Caco-2 (cell line): Measurements from ENCODE around the gene KRT1. TPM values are rescaled to one million over a fixed set of nuclear protein-coding genes. Genes with fewer than 3 reads are reported as not detected.

Experiments
- BruUV-seq: library from RNA; stranded (reverse); fragments of 400-500 nt; replicated peaks from 2 replicates; lab custom pipeline; 2021; lab: Mats Ljungman, UMichigan
- CTCF ChIA-PET: fragments of 300-600 bp; sonication (Branson Sonifier 250); formaldehyde crosslinking; loops from one replicate; lab custom pipeline; 2022; ENCODE audit warnings: antibody characterized with exemption; lab: Charles Lee
- POLR2A ChIA-PET: fragments of 300-600 bp; sonication (Branson Sonifier 250); formaldehyde crosslinking; loops from one replicate; lab custom pipeline; 2022; ENCODE audit warnings: antibody characterized with exemption; lab: Charles Lee
- DNase-seq, 2 experiments: peaks; one replicate each; pipeline versions ENCODE4 v3.0.0 to v3.0.0-alpha.2; 2020 to 2022
- H3K27me3 ChIP-seq: replicated peaks from 2 replicates; pipeline ENCODE4 v1.6.0; 2011; ENCODE audit warnings: low read length; ENCODE audit not compliant: control insufficient read depth, insufficient read depth
- H3K36me3 ChIP-seq: 2 replicates; pipeline ENCODE4 v1.5.1; 2011; ENCODE audit warnings: low read length; ENCODE audit not compliant: control insufficient read depth, insufficient read depth
- H3K4me1 ChIP-seq: fragments of 250-450 bp; sonication (Bioruptor Pico); 2 replicates; pipeline ENCODE4 v1.5.1; 2020; ENCODE audit warnings: mild to moderate bottlenecking
- H3K4me3 ChIP-seq: 2 replicates; pipeline ENCODE4 v1.5.1; 2011; ENCODE audit warnings: low read depth, mild to moderate bottlenecking, control low read depth, low read length
- H3K9me3 ChIP-seq: fragments of 250-450 bp; sonication (Bioruptor Pico); 2 replicates; pipeline ENCODE4 v1.5.1; 2020; ENCODE audit warnings: mild to moderate bottlenecking, moderate library complexity
- H3K27ac Mint-ChIP-seq: one replicate; pipeline ENCODE4 v1.8.0; 2022; ENCODE audit warnings: mixed read lengths; ENCODE audit not compliant: unreplicated experiment
- H3K27me3 Mint-ChIP-seq: one replicate; pipeline ENCODE4 v1.8.0; 2022; ENCODE audit warnings: mixed read lengths; ENCODE audit not compliant: insufficient read depth, unreplicated experiment
- H3K36me3 Mint-ChIP-seq: one replicate; pipeline ENCODE4 v1.8.0; 2022; ENCODE audit warnings: mild to moderate bottlenecking, mixed read lengths; ENCODE audit not compliant: insufficient read depth, unreplicated experiment
- H3K4me1 Mint-ChIP-seq: one replicate; pipeline ENCODE4 v1.8.0; 2022; ENCODE audit warnings: low read depth, mixed read lengths; ENCODE audit not compliant: unreplicated experiment
- H3K4me3 Mint-ChIP-seq: one replicate; pipeline ENCODE4 v1.8.0; 2022; ENCODE audit warnings: mild to moderate bottlenecking, moderate library complexity, mixed read lengths; ENCODE audit not compliant: unreplicated experiment
- H3K9me3 Mint-ChIP-seq: one replicate; pipeline ENCODE4 v1.8.0; 2022; ENCODE audit warnings: mixed read lengths; ENCODE audit not compliant: unreplicated experiment
- intact Hi-C: fragments of 100-400 bp; cut with micrococcal nuclease; formaldehyde crosslinking; loops from one replicate; pipeline ENCODE4 v1.10.0; 2022; ENCODE audit not compliant: unreplicated experiment
- total RNA-seq: library from RNA; stranded (reverse); gene quantifications from 2 replicates; pipeline ENCODE4 v1.2.3, GENCODE V29; 2022
- TF ChIP-seq, protein P1 (sequence below), 2 experiments: fragments of 200-600 bp in 1 of 2; IDR thresholded peaks; 1 replicate in 1 of 2; 2 replicates in 1 of 2; pipeline versions ENCODE4 v1.5.1 to v1.8.0; 2011 to 2022; ENCODE audit warnings: antibody characterized with exemption in 1 of 2, control low read depth in 1 of 2, inconsistent platforms in 1 of 2, low read depth in 1 of 2, low read length in 1 of 2, mild to moderate bottlenecking in 1 of 2, moderate library complexity in 1 of 2; ENCODE audit not compliant: insufficient read depth in 1 of 2, severe bottlenecking in 1 of 2, unreplicated experiment in 1 of 2

Gene KRT1
- total RNA-seq, 1 experiment from 2014 or later, result 0.20 TPM

DNA sequence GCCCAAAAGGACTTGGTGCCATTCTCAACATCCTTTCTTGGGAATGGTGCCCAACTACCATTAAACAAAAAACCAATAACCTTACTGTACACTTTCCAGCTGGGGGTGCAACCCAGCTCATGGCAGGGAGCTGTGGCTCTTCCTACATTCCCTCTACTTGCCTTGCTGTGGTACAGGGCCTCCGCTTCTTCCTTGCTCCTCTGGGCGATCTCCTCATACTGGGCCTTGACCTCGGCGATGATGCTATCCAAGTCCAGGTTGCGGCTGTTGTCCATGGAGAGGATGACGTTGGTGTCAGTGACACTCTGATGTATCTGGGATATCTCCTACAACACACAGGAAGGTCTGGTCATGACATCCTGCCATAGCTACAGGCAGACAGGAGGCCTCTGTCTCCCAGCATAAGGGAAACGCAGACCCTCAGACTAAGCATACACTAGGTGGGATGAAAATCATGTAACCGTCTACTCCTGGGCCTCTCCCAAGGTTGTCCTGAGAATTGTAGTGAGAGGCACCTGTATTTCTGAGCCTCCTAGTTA, 32.1 kb downstream of the KRT1 start:
- Mint-ChIP-seq H3K36me3 (no peaks in the 10 kb centered on the region), H3K4me3 (no peak overlapping the region), H3K27me3 (peaks cover 30% of the 10 kb centered on the region), H3K9me3 (no peaks in the 10 kb centered on the region), H3K27ac (no peak overlapping the region), H3K4me1 (no peaks in the 10 kb centered on the region)
- DNase-seq, result no peak
- no peak overlapping the region for H3K4me3 ChIP-seq
- H3K9me3 ChIP-seq, result no peaks in the 10 kb centered on the region
- H3K4me1 ChIP-seq, result no peaks in the 10 kb centered on the region
- intact Hi-C loops, result no loop called here
- TF ChIP-seq, protein P1, sequence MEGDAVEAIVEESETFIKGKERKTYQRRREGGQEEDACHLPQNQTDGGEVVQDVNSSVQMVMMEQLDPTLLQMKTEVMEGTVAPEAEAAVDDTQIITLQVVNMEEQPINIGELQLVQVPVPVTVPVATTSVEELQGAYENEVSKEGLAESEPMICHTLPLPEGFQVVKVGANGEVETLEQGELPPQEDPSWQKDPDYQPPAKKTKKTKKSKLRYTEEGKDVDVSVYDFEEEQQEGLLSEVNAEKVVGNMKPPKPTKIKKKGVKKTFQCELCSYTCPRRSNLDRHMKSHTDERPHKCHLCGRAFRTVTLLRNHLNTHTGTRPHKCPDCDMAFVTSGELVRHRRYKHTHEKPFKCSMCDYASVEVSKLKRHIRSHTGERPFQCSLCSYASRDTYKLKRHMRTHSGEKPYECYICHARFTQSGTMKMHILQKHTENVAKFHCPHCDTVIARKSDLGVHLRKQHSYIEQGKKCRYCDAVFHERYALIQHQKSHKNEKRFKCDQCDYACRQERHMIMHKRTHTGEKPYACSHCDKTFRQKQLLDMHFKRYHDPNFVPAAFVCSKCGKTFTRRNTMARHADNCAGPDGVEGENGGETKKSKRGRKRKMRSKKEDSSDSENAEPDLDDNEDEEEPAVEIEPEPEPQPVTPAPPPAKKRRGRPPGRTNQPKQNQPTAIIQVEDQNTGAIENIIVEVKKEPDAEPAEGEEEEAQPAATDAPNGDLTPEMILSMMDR (IDR thresholded peaks at IDR 0.05; ENCODE audit: insufficient read depth in 1 of 2, low read depth in 1 of 2, low read length in 1 of 2, severe bottlenecking in 1 of 2, unreplicated experiment in 1 of 2), result no peak
- no TSS peak for BruUV-seq
- H3K36me3 ChIP-seq, result no peaks in the 10 kb centered on the region
- CTCF ChIA-PET, result no interaction called here
- POLR2A ChIA-PET, result no interaction called here
- no peaks in the 10 kb centered on the region; the same call in 1 of the 2 replicates for H3K27me3 ChIP-seq

DNA sequence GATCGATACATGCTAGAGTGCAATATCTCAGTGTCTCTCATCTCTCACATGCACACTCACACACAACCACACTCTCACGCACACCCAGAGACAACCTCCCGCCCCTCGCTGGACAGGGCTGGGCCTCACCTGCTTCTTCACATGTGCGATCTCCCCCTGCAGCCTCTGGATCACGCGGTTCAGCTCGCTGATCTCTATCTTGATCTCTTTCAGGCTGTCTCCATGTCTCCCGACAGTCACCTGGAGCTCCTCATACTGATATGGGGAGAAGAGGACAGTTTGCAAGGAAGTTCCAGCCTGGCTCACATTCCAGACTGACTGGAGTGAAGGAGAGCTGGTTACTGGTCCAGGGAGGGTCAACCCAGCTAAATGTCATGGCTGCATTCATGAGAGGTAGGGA, 32.6 kb downstream of the KRT1 start:
- Histone ChIP-seq H3K36me3 (no peaks in the 10 kb centered on the region), H3K4me3 (no peak overlapping the region), H3K4me1 (no peaks in the 10 kb centered on the region), H3K9me3 (no peaks in the 10 kb centered on the region), H3K27me3 (no peaks in the 10 kb centered on the region; the same call in 1 of the 2 replicates)
- TF ChIP-seq, protein P1 (IDR thresholded peaks at IDR 0.05; ENCODE audit: insufficient read depth in 1 of 2, low read depth in 1 of 2, low read length in 1 of 2, severe bottlenecking in 1 of 2, unreplicated experiment in 1 of 2), result no peak
- Mint-ChIP-seq H3K4me1 (no peaks in the 10 kb centered on the region), H3K4me3 (no peak overlapping the region), H3K27ac (no peak overlapping the region), H3K36me3 (no peaks in the 10 kb centered on the region), H3K9me3 (no peaks in the 10 kb centered on the region), H3K27me3 (peaks cover 31% of the 10 kb centered on the region)
- POLR2A ChIA-PET, result no interaction called here
- intact Hi-C loops, result no loop called here
- no TSS peak for BruUV-seq
- DNase-seq, result no peak
- CTCF ChIA-PET, result interaction anchor here (0.7 kb wide), 1 partner anchor 152 kb away, joined by 3 read pairs; no protein-coding TSS in a partner anchor

DNA sequence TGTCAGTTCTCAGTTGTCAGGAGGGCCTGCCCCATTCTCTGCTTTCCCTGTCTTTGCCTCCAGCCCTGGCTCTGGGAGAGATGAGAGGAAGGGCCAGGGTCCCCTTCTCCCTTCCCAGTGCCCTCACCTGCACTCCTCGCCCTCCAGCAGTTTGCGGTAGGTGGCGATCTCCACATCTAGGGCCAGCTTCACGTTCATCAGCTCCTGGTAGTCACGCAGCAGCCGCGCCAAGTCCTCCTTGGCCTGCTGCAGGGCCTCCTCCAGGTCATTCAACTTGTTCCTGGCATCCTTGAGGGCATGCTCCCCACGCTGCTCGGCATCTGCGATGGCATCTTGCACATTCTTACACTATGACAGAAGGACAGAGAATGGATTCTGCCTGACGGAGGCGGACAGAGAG, 33.6 kb downstream of the KRT1 start:
- ChIA-PET CTCF (interaction anchor here (0.6 kb wide), 1 partner anchor 224 kb away, joined by 3 read pairs; no protein-coding TSS in a partner anchor), POLR2A (no interaction called here)
- TF ChIP-seq, protein P1 (IDR thresholded peaks at IDR 0.05; ENCODE audit: insufficient read depth in 1 of 2, low read depth in 1 of 2, low read length in 1 of 2, severe bottlenecking in 1 of 2, unreplicated experiment in 1 of 2), result no peak
- H3K4me3 ChIP-seq, result no peak overlapping the region
- H3K36me3 ChIP-seq, result no peaks in the 10 kb centered on the region
- BruUV-seq, result no TSS peak
- H3K9me3 Mint-ChIP-seq, result no peaks in the 10 kb centered on the region
- DNase-seq, result no peak
- no peak overlapping the region for H3K4me3 Mint-ChIP-seq
- no peak overlapping the region for H3K27ac Mint-ChIP-seq
- intact Hi-C loops, result no loop called here
- H3K36me3 Mint-ChIP-seq, result no peaks in the 10 kb centered on the region
- no peaks in the 10 kb centered on the region; the same call in 1 of the 2 replicates for H3K27me3 ChIP-seq
- no peaks in the 10 kb centered on the region for H3K9me3 ChIP-seq
- H3K4me1 Mint-ChIP-seq, result no peaks in the 10 kb centered on the region
- H3K27me3 Mint-ChIP-seq, result peaks cover 32% of the 10 kb centered on the region
- H3K4me1 ChIP-seq, result no peaks in the 10 kb centered on the region
